Activated T-cell treated with anti-CD3 and anti-CD28 coated beads, Interleukin-2, amount 50 U/mL, for 72 hours (primary cell): ENCODE data around the gene ALDH4A1. TPM values are rescaled to one million over a fixed set of nuclear protein-coding genes. Genes with fewer than 3 reads are reported as not detected.
"Not testable (repeated sequence)": the region's sequence is repeated elsewhere in the genome, so short reads cannot be mapped to it uniquely, and the experiment has no call there.

Experiments used
- ATAC-seq, 2 donors: fragments of 150-1000 bp; cut with Tn5 transposase; replicated peaks in 1 of 2; 2 replicates each; pipeline ENCODE4 v1.10.0; 2021; ENCODE audit warnings: moderate library complexity in 2 of 2, mild to moderate bottlenecking in 1 of 2
- DNase-seq, 2 donors: peaks; one replicate each; pipeline ENCODE4 v3.0.0; 2021 to 2022; ENCODE audit warnings: mixed read lengths in 1 of 2
- H3K27ac Mint-ChIP-seq: one replicate; pipeline ENCODE4 v1.8.0; 2022; ENCODE audit warnings: mild to moderate bottlenecking, moderate library complexity, mixed read lengths
- H3K27me3 Mint-ChIP-seq: one replicate; pipeline ENCODE4 v1.8.0; 2022; ENCODE audit warnings: low read depth, mixed read lengths
- H3K36me3 Mint-ChIP-seq, 2 donors: one replicate each; pipeline ENCODE4 v1.8.0; 2022; ENCODE audit warnings: mixed read lengths in 2 of 2, mild to moderate bottlenecking in 1 of 2; ENCODE audit not compliant: insufficient read depth in 2 of 2
- H3K4me1 Mint-ChIP-seq: one replicate; pipeline ENCODE4 v1.8.0; 2022; ENCODE audit warnings: low read depth, mixed read lengths
- H3K4me3 Mint-ChIP-seq, 2 donors: one replicate each; pipeline ENCODE4 v1.8.0; 2022; ENCODE audit warnings: mild to moderate bottlenecking in 2 of 2, mixed read lengths in 2 of 2, moderate library complexity in 2 of 2
- H3K9me3 Mint-ChIP-seq, 2 donors: one replicate each; pipeline ENCODE4 v1.8.0; 2022; ENCODE audit warnings: mixed read lengths in 2 of 2
- total RNA-seq, 2 donors: library from RNA; stranded (reverse); gene quantifications; one replicate each; pipeline ENCODE4 v1.2.3, GENCODE V29; 2022

The ALDH4A1 gene
- total RNA-seq, 2 donors from 2014 or later: 8.1 to 13.1 TPM

GRCh38 chr1:18856435-18856834 lies 45.9 kb downstream of the ALDH4A1 start:
- Mint-ChIP-seq H3K27me3 (peaks cover 10% of the 10 kb centered on the region), H3K4me1 (no peaks in the 10 kb centered on the region), H3K4me3 (no peak overlapping the region), H3K36me3 (no peaks in the 10 kb centered on the region), H3K27ac (no peak overlapping the region), H3K9me3 (no peaks in the 10 kb centered on the region)
- no peak for ATAC-seq
- no peak for DNase-seq

GRCh38 chr1:18855573-18855972 lies 46.8 kb downstream of the ALDH4A1 start:
- no peaks in the 10 kb centered on the region for H3K9me3 Mint-ChIP-seq
- H3K27ac Mint-ChIP-seq: no peak overlapping the region
- H3K4me3 Mint-ChIP-seq: no peak overlapping the region
- peaks cover 10% of the 10 kb centered on the region for H3K27me3 Mint-ChIP-seq
- no peaks in the 10 kb centered on the region for H3K36me3 Mint-ChIP-seq
- no peak for ATAC-seq
- DNase-seq: no peak
- no peaks in the 10 kb centered on the region for H3K4me1 Mint-ChIP-seq

GRCh38 chr1:18854331-18855025 lies 47.9 kb downstream of the ALDH4A1 start:
- Mint-ChIP-seq H3K36me3 (no peaks in the 10 kb centered on the region), H3K4me3 (no peak overlapping the region), H3K4me1 (no peaks in the 10 kb centered on the region), H3K9me3 (no peaks in the 10 kb centered on the region), H3K27me3 (peaks cover 10% of the 10 kb centered on the region), H3K27ac (no peak overlapping the region)
- ATAC-seq: no peak
- DNase-seq: no peak

GRCh38 chr1:18852501-18852900 lies 49.9 kb downstream of the ALDH4A1 start:
- no peak for ATAC-seq
- H3K27ac Mint-ChIP-seq: no peak overlapping the region
- H3K27me3 Mint-ChIP-seq: peaks cover 14% of the 10 kb centered on the region
- H3K36me3 Mint-ChIP-seq: no peaks in the 10 kb centered on the region
- H3K4me3 Mint-ChIP-seq: no peak overlapping the region
- H3K4me1 Mint-ChIP-seq: no peaks in the 10 kb centered on the region
- peaks cover 0 to 2% of the 10 kb centered on the region in 2 donors for H3K9me3 Mint-ChIP-seq
- no peak for DNase-seq

DNA sequence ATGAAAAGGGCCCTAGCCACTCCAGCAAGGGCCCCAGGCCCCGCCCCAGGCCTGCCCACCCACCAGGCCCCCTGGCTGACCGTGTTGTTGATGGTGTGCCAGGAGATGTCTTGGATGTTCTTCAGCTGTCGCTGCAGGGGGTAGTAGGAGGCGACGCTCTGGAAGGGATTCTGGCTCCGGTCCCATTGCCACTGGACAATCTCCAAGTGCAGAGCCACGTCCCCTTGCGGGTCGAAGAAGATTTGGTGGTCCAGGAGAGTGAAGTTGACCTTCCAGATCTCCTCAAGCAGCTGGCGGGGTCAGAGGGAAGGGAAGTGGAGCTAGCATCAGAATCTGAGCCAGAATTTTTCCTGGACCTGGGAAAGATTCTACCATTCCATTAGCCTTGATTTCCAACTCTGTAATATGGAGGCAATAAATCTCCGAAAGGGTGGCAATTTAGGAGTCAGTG lies 53.1 kb downstream of the ALDH4A1 start:
- H3K9me3 Mint-ChIP-seq: peaks cover 0 to 2% of the 10 kb centered on the region in 2 donors
- H3K4me3 Mint-ChIP-seq: no peak overlapping the region
- H3K27ac Mint-ChIP-seq: no peak overlapping the region
- peaks cover 6% of the 10 kb centered on the region for H3K27me3 Mint-ChIP-seq
- H3K36me3 Mint-ChIP-seq: no peaks in the 10 kb centered on the region
- ATAC-seq: no peak
- DNase-seq: no peak
- H3K4me1 Mint-ChIP-seq: no peaks in the 10 kb centered on the region

DNA sequence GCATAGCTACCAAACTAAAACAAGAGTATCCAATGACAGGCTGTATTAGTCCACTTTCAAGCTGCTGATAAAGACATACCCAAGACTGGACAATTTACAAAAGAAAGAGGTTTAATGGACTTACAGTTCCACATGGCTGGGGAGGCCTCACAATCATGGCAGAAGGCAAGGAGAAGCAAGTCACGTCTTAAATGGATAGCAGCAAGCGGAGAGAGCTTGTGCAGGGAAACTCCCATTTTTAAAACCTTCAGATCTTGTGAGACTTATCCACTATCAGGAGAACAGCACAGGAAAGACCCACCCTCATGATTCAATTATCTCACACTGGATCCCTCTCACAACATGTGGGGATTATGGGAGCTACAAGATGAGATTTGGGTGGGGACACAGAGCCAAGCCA lies 54.6 kb downstream of the ALDH4A1 start:
- H3K27ac Mint-ChIP-seq: not testable (repeated sequence)

GRCh38 chr1:18840145-18840544 lies 62.2 kb downstream of the ALDH4A1 start:
- Mint-ChIP-seq H3K4me3 (no peak overlapping the region), H3K27ac (no peak overlapping the region), H3K9me3 (peaks cover 0 to 3% of the 10 kb centered on the region in 2 donors), H3K4me1 (no peaks in the 10 kb centered on the region), H3K27me3 (peaks cover 6% of the 10 kb centered on the region), H3K36me3 (no peaks in the 10 kb centered on the region)
- ATAC-seq (no peak), DNase-seq (no peak)

More for the DNA sequence above, 54.6 kb downstream of the ALDH4A1 start:
- not testable (repeated sequence) for DNase-seq, H3K4me1 Mint-ChIP-seq, ATAC-seq, H3K4me3 Mint-ChIP-seq, H3K27me3 Mint-ChIP-seq, H3K9me3 Mint-ChIP-seq, H3K36me3 Mint-ChIP-seq

DNA sequence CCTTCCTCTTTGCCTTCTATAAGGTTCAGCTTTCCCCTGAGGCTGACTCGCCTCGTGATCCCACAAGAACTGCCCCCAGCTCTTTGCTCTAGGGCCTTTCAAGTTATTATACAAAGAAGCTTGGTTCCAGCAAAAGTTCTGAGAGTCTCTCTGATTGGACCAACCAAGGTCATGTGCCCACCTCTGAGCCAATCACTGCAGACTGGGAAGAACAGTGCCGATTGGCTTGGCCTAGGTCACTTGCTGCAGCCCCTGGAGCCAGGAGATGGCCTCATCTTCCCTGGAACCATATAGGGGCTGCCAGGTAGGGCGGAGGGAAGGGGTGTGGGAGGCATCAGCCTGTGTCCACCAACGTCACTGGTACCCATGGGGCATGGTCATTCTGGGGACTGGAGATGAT lies 65.7 kb downstream of the ALDH4A1 start:
- Mint-ChIP-seq H3K4me1 (no peaks in the 10 kb centered on the region), H3K9me3 (no peaks in the 10 kb centered on the region), H3K27ac (no peak overlapping the region), H3K4me3 (no peak overlapping the region), H3K36me3 (no peaks in the 10 kb centered on the region), H3K27me3 (peaks cover 6% of the 10 kb centered on the region)
- no peak for ATAC-seq
- DNase-seq: no peak

- not testable (repeated sequence) for ATAC-seq, DNase-seq, H3K36me3 Mint-ChIP-seq, H3K4me3 Mint-ChIP-seq, H3K4me1 Mint-ChIP-seq, H3K27me3 Mint-ChIP-seq, H3K27ac Mint-ChIP-seq, H3K9me3 Mint-ChIP-seq
Observed at GRCh38 chr1:18832319-18832718, 70.0 kb downstream of the ALDH4A1 start.

- Mint-ChIP-seq H3K27ac (no peak overlapping the region), H3K9me3 (no peaks in the 10 kb centered on the region), H3K4me3 (no peak overlapping the region), H3K27me3 (peaks cover 6% of the 10 kb centered on the region), H3K36me3 (peaks cover 0 to 1% of the 10 kb centered on the region in 2 donors), H3K4me1 (no peaks in the 10 kb centered on the region)
- ATAC-seq (no peak), DNase-seq (no peak)
Observed at GRCh38 chr1:18831656-18832055, 70.7 kb downstream of the ALDH4A1 start.

DNA sequence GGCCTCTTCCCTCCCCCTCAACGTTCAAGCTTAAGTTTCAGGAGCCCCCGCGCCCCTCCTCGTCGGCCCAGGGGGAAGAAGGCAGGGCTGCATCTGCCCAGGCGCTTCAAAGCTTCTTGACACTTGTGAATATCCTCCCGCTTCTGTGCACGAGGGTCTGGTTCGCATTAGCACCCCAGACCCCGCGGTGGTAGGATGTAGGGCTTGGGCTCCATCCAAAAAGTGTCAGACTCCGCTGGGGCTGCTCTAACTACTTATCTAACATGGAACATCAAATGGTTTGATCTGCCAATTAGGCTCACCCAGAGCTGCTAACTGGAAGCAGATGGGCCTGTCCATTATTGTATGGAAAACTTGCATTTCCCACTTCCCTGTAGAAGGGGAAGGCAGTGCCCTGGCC lies 71.8 kb downstream of the ALDH4A1 start:
- H3K36me3 Mint-ChIP-seq: peaks cover 0 to 1% of the 10 kb centered on the region in 2 donors
- no peak overlapping the region for H3K4me3 Mint-ChIP-seq
- H3K9me3 Mint-ChIP-seq: peaks cover 0 to 4% of the 10 kb centered on the region in 2 donors
- no peaks in the 10 kb centered on the region for H3K4me1 Mint-ChIP-seq
- DNase-seq: no peak
- ATAC-seq: no peak
- H3K27me3 Mint-ChIP-seq: peaks cover 4% of the 10 kb centered on the region
- no peak overlapping the region for H3K27ac Mint-ChIP-seq

GRCh38 chr1:18829671-18830070 lies 72.7 kb downstream of the ALDH4A1 start:
- H3K27me3 Mint-ChIP-seq: no peaks in the 10 kb centered on the region
- no peaks in the 10 kb centered on the region for H3K4me1 Mint-ChIP-seq
- ATAC-seq: no peak
- H3K4me3 Mint-ChIP-seq: no peak overlapping the region
- H3K36me3 Mint-ChIP-seq: peaks cover 0 to 3% of the 10 kb centered on the region in 2 donors
- peaks cover 0 to 7% of the 10 kb centered on the region in 2 donors for H3K9me3 Mint-ChIP-seq
- no peak overlapping the region for H3K27ac Mint-ChIP-seq
- no peak for DNase-seq

DNA sequence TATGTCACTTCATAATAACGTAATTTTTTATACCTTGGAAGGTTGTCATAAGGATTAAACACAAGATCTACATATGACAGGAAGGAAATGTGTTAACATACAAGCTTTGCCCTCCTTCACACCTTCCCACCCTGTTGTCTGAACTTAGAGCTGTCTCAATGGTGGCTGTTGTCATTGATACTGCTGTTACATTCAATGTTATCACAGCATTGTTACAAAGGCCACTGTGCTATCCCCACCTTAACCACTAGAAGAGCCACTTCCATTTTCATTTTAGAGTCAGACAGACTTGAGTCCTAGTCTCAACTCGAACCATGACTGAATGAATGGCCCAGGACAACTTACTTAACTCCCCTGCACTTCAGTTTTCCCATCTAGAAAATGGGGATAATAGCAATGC lies 74.1 kb downstream of the ALDH4A1 start:
- DNase-seq (no peak), ATAC-seq (no peak)
- Mint-ChIP-seq H3K36me3 (peaks cover 0 to 3% of the 10 kb centered on the region in 2 donors), H3K4me1 (no peaks in the 10 kb centered on the region), H3K4me3 (no peak overlapping the region), H3K9me3 (peaks cover 0 to 7% of the 10 kb centered on the region in 2 donors), H3K27me3 (no peaks in the 10 kb centered on the region), H3K27ac (no peak overlapping the region)

DNA sequence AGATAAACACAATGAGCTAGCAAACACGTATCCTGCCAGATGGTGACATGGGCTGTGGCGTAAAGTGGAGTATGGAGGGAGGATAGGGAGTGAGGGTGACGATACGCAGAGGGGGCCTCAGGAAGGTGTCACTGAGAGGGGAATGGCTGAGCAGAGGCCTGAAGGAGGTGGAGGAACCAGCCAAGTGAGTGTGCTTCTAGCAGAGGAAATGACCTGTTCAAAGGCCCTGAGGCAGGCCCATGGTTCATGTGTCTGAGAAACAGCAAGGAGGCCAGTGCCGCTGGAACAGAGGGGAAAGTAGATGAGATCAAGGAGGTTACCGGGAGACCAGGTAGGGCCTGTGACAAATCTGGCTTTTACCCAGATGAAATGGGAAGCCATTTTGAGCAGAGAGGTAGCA lies 78.9 kb downstream of the ALDH4A1 start:
- no peak overlapping the region for H3K4me3 Mint-ChIP-seq
- H3K36me3 Mint-ChIP-seq: peaks cover 0 to 2% of the 10 kb centered on the region in 2 donors
- H3K9me3 Mint-ChIP-seq: peaks cover 0 to 7% of the 10 kb centered on the region in 2 donors
- DNase-seq: no peak
- H3K4me1 Mint-ChIP-seq: peaks cover 4% of the 10 kb centered on the region
- H3K27ac Mint-ChIP-seq: no peak overlapping the region
- no peak for ATAC-seq
- peaks cover 27% of the 10 kb centered on the region for H3K27me3 Mint-ChIP-seq
